ENCODE data around the gene PDE11A. TPM values are rescaled to one million over a fixed set of nuclear protein-coding genes. Genes with fewer than 3 reads are reported as not detected.
A peak's percentile ranks its signal among the peaks of the same experiment; 100 is the strongest.

PDE11A gene
- polyA plus RNA-seq, 2 of the 4 experiments (the other 2 are of a cell fraction) = 3.6 to 5.6 TPM

- ATAC-seq = no peak
- Histone ChIP-seq H3K27ac (no peak overlapping the region), H3K4me2 (no peak overlapping the region), H3K9me3 (no peaks in the 10 kb centered on the region), H3K4me3 (no peak overlapping the region), H3K4me1 (peaks cover 12% of the 10 kb centered on the region)
- ChIA-PET POLR2A (no interaction called here), CTCF (no interaction called here)
- no peak for DNase-seq (ENCODE audit: low read depth in 1 of 2, low spot score in 1 of 2)
- FAIRE-seq = no peak
- TF ChIP-seq MAFK (IDR thresholded peaks at IDR 0.05; ENCODE audit: partially characterized antibody) (peak; percentile 27), HOXB13 (CRISPR knock-in tag; IDR thresholded peaks at IDR 0.05; ENCODE audit: low read depth) (no peak)
- whole genome bisulfite sequencing (ENCODE audit: missing lambda C conversion rate) = 31% methylated on average over 1 of the region's 1 CpG
These were observed 495.5 kb downstream of the PDE11A start for GRCh38 chr2:177577075-177577474.

GRCh38 chr2:177575358-177575757 lies 497.2 kb downstream of the PDE11A start:
- Histone ChIP-seq H3K9me3 (no peaks in the 10 kb centered on the region), H3K4me3 (no peak overlapping the region), H3K4me1 (peaks cover 12% of the 10 kb centered on the region), H3K27ac (no peak overlapping the region), H3K4me2 (no peak overlapping the region)
- ATAC-seq (no peak), DNase-seq (ENCODE audit: low read depth in 1 of 2, low spot score in 1 of 2) (no peak), FAIRE-seq (no peak)
- CTCF ChIA-PET = no interaction called here
- POLR2A ChIA-PET = no interaction called here
- 76% methylated on average over 2 of the region's 2 CpGs for WGBS (ENCODE audit: missing lambda C conversion rate)
- no peak for TF ChIP-seq NFE2L2 (conservative IDR thresholded peaks at IDR 0.05; ENCODE audit: low read length)
- no peak for TF ChIP-seq RARB (CRISPR knock-in tag; IDR thresholded peaks at IDR 0.05)
- no peak for TF ChIP-seq CHD4 (IDR thresholded peaks at IDR 0.05; ENCODE audit: borderline replicate concordance)
- TF ChIP-seq BHLHE40 (IDR thresholded peaks at IDR 0.05; ENCODE audit: low read depth, low read length) = no peak
- no peak for TF ChIP-seq BCL3 (IDR thresholded peaks at IDR 0.05)
- TF ChIP-seq FOSB (CRISPR knock-in tag; IDR thresholded peaks at IDR 0.05) = no peak
- TF ChIP-seq FOXS1 (CRISPR knock-in tag; IDR thresholded peaks at IDR 0.05) = no peak
- no peak for TF ChIP-seq PHF8 (IDR thresholded peaks at IDR 0.05; ENCODE audit: borderline replicate concordance, low read depth)
- TF ChIP-seq ESRRA (IDR thresholded peaks at IDR 0.05; ENCODE audit: borderline replicate concordance, low read length) = no peak
- TF ChIP-seq JUN (IDR thresholded peaks at IDR 0.05) = no peak
- no peak for TF ChIP-seq HEYL (CRISPR knock-in tag; IDR thresholded peaks at IDR 0.05)

- CTCF ChIA-PET = no interaction called here
- H3K4me1 ChIP-seq = peaks cover 12% of the 10 kb centered on the region
- POLR2A ChIA-PET = no interaction called here
- no peak overlapping the region for H3K4me3 ChIP-seq
- FAIRE-seq = no peak
- no peak overlapping the region for H3K27ac ChIP-seq
- 72% methylated on average over 7 of the region's 7 CpGs for WGBS (ENCODE audit: missing lambda C conversion rate)
- no peaks in the 10 kb centered on the region for H3K9me3 ChIP-seq
- no peak for DNase-seq (ENCODE audit: low read depth in 1 of 2, low spot score in 1 of 2)
- H3K4me2 ChIP-seq = no peak overlapping the region
- no peak for TF ChIP-seq EHMT2 (IDR thresholded peaks at IDR 0.05; ENCODE audit: low read depth)
- TF ChIP-seq RFX5 (IDR thresholded peaks at IDR 0.05) = no peak
- TF ChIP-seq HOXB5 (CRISPR knock-in tag; IDR thresholded peaks at IDR 0.05) = no peak
- no peak for TF ChIP-seq ZFP36 (IDR thresholded peaks at IDR 0.05; ENCODE audit: borderline replicate concordance, partially characterized antibody)
- no peak for TF ChIP-seq NPAS2 (CRISPR knock-in tag; IDR thresholded peaks at IDR 0.05; ENCODE audit: borderline replicate concordance)
- no peak for TF ChIP-seq ZSCAN20 (CRISPR knock-in tag; IDR thresholded peaks at IDR 0.05)
- no peak for TF ChIP-seq FOSB (CRISPR knock-in tag; IDR thresholded peaks at IDR 0.05)
- no peak for TF ChIP-seq ZNF302 (CRISPR knock-in tag; IDR thresholded peaks at IDR 0.05)
- no peak for TF ChIP-seq E2F6 (IDR thresholded peaks at IDR 0.05; ENCODE audit: borderline replicate concordance, low read depth)
- TF ChIP-seq JUNB (IDR thresholded peaks at IDR 0.05) = no peak
- no peak for TF ChIP-seq POLR2AphosphoS2 (conservative IDR thresholded peaks at IDR 0.05; ENCODE audit: low read length)
- TF ChIP-seq ZC3H11A (IDR thresholded peaks at IDR 0.05) = no peak
- no peak for TF ChIP-seq ESRRA (IDR thresholded peaks at IDR 0.05; ENCODE audit: borderline replicate concordance, low read length)
- TF ChIP-seq RNF2 (IDR thresholded peaks at IDR 0.05; ENCODE audit: borderline replicate concordance, low read depth) = no peak
- TF ChIP-seq SMC3 (IDR thresholded peaks at IDR 0.05) = no peak
- TF ChIP-seq SREBF2 (IDR thresholded peaks at IDR 0.05) = no peak
- TF ChIP-seq JUN (IDR thresholded peaks at IDR 0.05) = no peak
- no peak for ATAC-seq
These were observed 498.2 kb downstream of the PDE11A start for GRCh38 chr2:177574356-177574755.

Small RNAs within 50 kb of the gene (small RNA-seq; reads per million reads assigned to genes)
- gene AC011998.1 = 0 reads per million in 6 experiments
- gene RNU6-629P = 0 to 0.39 (median 0) reads per million in 6 experiments

Other genes with a start within 250 kb of the PDE11A start
- gene RBM45, start 39.7 kb upstream of the PDE11A start, polyA plus RNA-seq (2011; rRNA removed) = 15.5 and 20.9 TPM in 2 replicates
- gene RBM45, start 39.7 kb upstream of the PDE11A start, polyA plus RNA-seq (2017; fragmentation: RNase III; extraction: RNeasy Plus Mini Kit Qiagen cat#74134 plus additional on column Dnase treatment) = 15.2 to 16.9 TPM (median 15.6 TPM) in 3 replicates
- 8.1 and 8.2 TPM in 2 replicates for gene OSBPL6, start 121.7 kb upstream of the PDE11A start, polyA plus RNA-seq (2011; rRNA removed)
- gene OSBPL6, start 121.7 kb upstream of the PDE11A start, polyA plus RNA-seq (2017; fragmentation: RNase III; extraction: RNeasy Plus Mini Kit Qiagen cat#74134 plus additional on column Dnase treatment) = 2.9 to 3.5 TPM (median 3.0 TPM) in 3 replicates

All from A549 (cell line).